ENCODE measurements around the gene FOXL2.

FOXL2 gene

DNA sequence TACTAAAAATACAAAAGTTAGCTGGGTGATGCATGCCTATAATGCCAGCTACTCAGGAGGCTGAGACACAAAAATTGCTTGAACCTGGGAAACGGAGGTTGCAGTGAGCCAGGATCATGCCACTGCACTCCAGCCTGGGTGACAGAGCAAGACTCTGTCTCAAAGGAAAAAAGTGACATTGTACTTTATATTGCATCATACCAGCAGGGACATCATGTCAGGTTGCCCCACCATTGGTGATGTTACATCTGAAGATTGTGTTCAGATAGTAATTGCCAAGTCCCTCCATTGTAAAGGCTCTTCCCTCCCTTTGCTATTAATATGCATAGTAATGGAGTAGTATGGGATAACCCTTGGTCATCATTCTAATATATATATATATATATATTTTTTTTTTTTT lies 44.8 kb downstream of the FOXL2 start:
- H3K27ac ChIP-seq (ENCODE audit: low read depth, low read length): no peak overlapping the region
- no peak overlapping the region for H3K4me2 ChIP-seq (ENCODE audit: low read length)
- no peaks in the 10 kb centered on the region for H3K36me3 ChIP-seq (ENCODE audit: control insufficient read depth, low read length)
- no peaks in the 10 kb centered on the region for H3F3A ChIP-seq (ENCODE audit: control insufficient read depth, insufficient read depth)
- H3K4me1 ChIP-seq (ENCODE audit: control insufficient read depth, low read length): no peaks in the 10 kb centered on the region
- H3K79me2 ChIP-seq (ENCODE audit: control insufficient read depth, low read length): no peaks in the 10 kb centered on the region
- no peaks in the 10 kb centered on the region for H3K9me2 ChIP-seq (replicated peaks; ENCODE audit: control insufficient read depth, low read length)
- TF ChIP-seq, protein P1, sequence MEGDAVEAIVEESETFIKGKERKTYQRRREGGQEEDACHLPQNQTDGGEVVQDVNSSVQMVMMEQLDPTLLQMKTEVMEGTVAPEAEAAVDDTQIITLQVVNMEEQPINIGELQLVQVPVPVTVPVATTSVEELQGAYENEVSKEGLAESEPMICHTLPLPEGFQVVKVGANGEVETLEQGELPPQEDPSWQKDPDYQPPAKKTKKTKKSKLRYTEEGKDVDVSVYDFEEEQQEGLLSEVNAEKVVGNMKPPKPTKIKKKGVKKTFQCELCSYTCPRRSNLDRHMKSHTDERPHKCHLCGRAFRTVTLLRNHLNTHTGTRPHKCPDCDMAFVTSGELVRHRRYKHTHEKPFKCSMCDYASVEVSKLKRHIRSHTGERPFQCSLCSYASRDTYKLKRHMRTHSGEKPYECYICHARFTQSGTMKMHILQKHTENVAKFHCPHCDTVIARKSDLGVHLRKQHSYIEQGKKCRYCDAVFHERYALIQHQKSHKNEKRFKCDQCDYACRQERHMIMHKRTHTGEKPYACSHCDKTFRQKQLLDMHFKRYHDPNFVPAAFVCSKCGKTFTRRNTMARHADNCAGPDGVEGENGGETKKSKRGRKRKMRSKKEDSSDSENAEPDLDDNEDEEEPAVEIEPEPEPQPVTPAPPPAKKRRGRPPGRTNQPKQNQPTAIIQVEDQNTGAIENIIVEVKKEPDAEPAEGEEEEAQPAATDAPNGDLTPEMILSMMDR (IDR thresholded peaks at IDR 0.05; ENCODE audit: low read depth, low read length, poor library complexity, severe bottlenecking): no peak
- no peak for TF ChIP-seq EZH2phosphoT487 (IDR thresholded peaks at IDR 0.05; ENCODE audit: borderline replicate concordance, low read length)
- H3K27me3 ChIP-seq (ENCODE audit: control insufficient read depth, low read length): no peaks in the 10 kb centered on the region
- no peaks in the 10 kb centered on the region for H3K9me3 ChIP-seq (ENCODE audit: control insufficient read depth, insufficient read depth, low read length)
- no peak overlapping the region for H3K4me3 ChIP-seq (ENCODE audit: low read length)
- H4K20me1 ChIP-seq (ENCODE audit: control insufficient read depth, insufficient read depth, low read depth, low read length): no peaks in the 10 kb centered on the region

DNA sequence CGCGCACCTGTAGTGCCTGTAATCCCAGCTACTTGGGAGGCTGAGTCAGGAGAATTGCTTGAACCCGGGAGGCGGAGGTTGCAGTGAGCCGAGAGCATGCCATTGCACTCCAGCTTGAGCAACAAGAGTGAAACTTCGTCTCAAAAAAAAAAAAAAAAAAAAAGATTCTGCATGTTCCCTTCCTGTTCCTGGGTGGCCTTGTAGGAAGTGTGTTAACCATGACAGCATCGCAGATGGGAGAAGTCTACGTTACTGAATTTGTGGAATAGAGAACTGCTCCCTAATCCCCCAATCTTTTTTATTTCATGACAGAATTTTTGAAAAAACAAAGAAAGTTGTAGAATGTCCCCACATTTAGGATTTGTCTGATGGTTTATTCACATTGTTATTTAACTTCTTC lies 45.4 kb downstream of the FOXL2 start:
- H3K4me3 ChIP-seq (ENCODE audit: low read length): no peak overlapping the region
- no peaks in the 10 kb centered on the region for H3K4me1 ChIP-seq (ENCODE audit: control insufficient read depth, low read length)
- H3K27me3 ChIP-seq (ENCODE audit: control insufficient read depth, low read length): no peaks in the 10 kb centered on the region
- H3K9me2 ChIP-seq (replicated peaks; ENCODE audit: control insufficient read depth, low read length): no peaks in the 10 kb centered on the region
- no peaks in the 10 kb centered on the region for H3K36me3 ChIP-seq (ENCODE audit: control insufficient read depth, low read length)
- TF ChIP-seq EZH2phosphoT487 (IDR thresholded peaks at IDR 0.05; ENCODE audit: borderline replicate concordance, low read length): no peak
- TF ChIP-seq, protein P1 (IDR thresholded peaks at IDR 0.05; ENCODE audit: low read depth, low read length, poor library complexity, severe bottlenecking): no peak
- H3F3A ChIP-seq (ENCODE audit: control insufficient read depth, insufficient read depth): no peaks in the 10 kb centered on the region
- H3K27ac ChIP-seq (ENCODE audit: low read depth, low read length): no peak overlapping the region
- no peaks in the 10 kb centered on the region for H4K20me1 ChIP-seq (ENCODE audit: control insufficient read depth, insufficient read depth, low read depth, low read length)
- H3K79me2 ChIP-seq (ENCODE audit: control insufficient read depth, low read length): no peaks in the 10 kb centered on the region
- H3K9me3 ChIP-seq (ENCODE audit: control insufficient read depth, insufficient read depth, low read length): no peaks in the 10 kb centered on the region
- no peak overlapping the region for H3K4me2 ChIP-seq (ENCODE audit: low read length)

DNA sequence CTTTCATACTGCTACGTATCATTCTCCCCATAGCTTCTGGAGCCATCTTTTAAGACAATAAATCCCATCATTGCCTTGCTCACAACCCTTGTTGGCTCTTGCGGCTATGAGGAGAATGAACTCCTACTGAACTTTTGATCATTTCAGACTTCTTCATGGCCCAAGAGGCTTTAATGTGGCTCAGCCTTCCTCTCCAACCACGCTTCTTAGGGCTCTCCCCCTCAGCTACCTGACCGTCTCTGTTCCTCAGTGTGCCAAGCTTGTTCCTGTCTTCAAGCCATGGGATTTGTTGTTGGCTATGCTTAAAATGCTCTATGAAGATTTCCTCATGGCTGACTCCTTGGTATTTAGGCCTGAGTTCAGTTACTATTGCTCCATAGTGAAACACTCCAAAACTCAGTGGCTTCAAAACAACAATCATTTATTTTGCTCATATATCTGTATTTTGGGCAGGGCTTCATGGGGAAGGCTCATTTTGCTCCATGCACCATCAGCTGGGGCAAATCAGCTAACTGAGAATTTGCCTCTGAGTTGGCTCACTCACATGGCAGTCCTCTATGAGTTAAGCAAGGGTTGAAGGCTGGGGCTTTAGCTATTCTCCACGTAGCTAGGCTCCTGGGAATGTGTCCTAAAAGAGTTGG lies 47.5 kb downstream of the FOXL2 start:
- Histone ChIP-seq H4K20me1 (ENCODE audit: control insufficient read depth, insufficient read depth, low read depth, low read length) (no peaks in the 10 kb centered on the region), H3K27ac (ENCODE audit: low read depth, low read length) (no peak overlapping the region), H3K27me3 (ENCODE audit: control insufficient read depth, low read length) (no peaks in the 10 kb centered on the region), H3K9me2 (replicated peaks; ENCODE audit: control insufficient read depth, low read length) (no peaks in the 10 kb centered on the region), H3K9me3 (ENCODE audit: control insufficient read depth, insufficient read depth, low read length) (no peaks in the 10 kb centered on the region), H3K4me1 (ENCODE audit: control insufficient read depth, low read length) (no peaks in the 10 kb centered on the region), H3K36me3 (ENCODE audit: control insufficient read depth, low read length) (no peaks in the 10 kb centered on the region), H3F3A (ENCODE audit: control insufficient read depth, insufficient read depth) (no peaks in the 10 kb centered on the region), H3K4me3 (ENCODE audit: low read length) (no peak overlapping the region), H3K4me2 (ENCODE audit: low read length) (no peak overlapping the region), H3K79me2 (ENCODE audit: control insufficient read depth, low read length) (no peaks in the 10 kb centered on the region)
- TF ChIP-seq, protein P1 (IDR thresholded peaks at IDR 0.05; ENCODE audit: low read depth, low read length, poor library complexity, severe bottlenecking): no peak
- no peak for TF ChIP-seq EZH2phosphoT487 (IDR thresholded peaks at IDR 0.05; ENCODE audit: borderline replicate concordance, low read length)

Measured in DOHH2 (cell line).